Activated naive CD8-positive, alpha-beta T cell treated with anti-CD3 and anti-CD28 coated beads, Interleukin-2, amount 50 U/mL, for 16 hours (primary cell): ENCODE data around the gene DPP7.
"Not testable (repeated sequence)": the region's sequence is repeated elsewhere in the genome, so short reads cannot be mapped to it uniquely, and the experiment has no call there.

ENCODE experiments used
- DNase-seq: peaks from one replicate; pipeline ENCODE4 v3.0.0-alpha.2; 2020; ENCODE audit warnings: low read depth, low spot score

The DPP7 gene

DNA sequence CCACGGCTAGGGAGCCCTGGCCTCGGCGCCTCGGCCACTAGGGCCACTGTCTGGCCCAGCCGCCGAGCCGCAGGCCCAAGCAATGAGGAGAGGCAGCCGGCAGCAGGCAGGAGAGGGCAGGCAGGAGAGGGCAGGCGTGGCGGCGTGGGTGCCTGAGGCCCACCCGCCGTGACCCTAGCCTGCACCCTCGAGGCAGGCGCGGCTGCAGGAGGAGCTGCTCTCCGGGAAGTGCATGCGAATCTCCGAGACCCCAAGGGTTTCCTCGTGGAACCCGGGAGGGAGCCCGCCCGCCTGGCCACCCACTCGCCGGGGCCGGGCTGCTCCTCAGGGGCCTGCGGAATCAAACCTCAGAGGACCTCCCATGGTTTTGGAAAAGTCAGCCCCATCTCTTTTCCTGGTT lies 33.7 kb upstream of the DPP7 start:
- no peak for DNase-seq

DNA sequence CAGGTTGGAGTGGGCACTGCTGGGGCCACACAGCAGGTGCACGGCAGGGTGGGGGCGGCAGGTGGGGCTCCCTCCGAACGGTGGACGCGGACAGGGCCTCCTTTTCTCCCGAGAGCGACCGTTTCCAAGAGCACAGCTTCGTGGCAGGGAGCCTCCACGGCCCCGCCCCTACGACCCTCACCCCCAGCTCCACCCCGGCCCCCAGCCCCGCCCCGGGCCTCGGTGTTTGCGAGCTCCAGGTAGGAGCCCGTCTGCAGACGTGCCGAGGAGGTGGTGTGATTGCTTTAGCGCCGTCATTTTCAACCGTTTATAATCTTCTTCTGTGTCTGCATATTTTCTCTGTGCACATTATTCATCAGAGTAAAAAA lies 33.2 kb upstream of the DPP7 start:
- no peak for DNase-seq

DNA sequence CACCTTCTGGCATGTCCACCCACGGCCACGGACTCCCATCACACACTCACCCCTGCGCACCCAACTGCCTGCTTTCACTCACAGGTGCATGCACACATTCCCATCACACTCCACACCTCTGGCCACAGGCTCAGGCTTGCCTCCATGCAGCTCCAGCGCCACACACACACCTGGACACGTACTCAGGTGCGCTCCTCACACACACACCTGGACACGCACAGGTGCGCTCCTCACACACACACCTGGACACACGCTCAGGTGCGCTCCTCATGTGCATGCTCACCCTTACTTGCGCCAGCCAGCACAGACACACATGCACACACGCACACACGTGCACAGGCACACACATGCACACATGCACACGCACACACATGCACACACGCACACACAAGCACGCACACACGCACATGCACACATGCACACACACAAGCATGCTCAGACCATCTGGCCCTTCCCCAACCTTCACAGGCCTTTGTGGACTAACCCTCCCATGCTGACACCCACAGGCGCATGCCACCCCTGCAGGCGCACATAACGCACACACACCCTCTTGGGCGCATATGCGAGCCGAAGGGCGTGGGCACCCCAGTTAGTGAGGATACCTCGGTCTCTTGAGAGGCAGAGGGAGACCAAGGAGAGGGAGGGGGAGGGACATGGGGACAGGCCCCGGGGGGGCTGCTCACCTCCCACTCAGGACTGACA lies 32.7 kb upstream of the DPP7 start:
- no peak for DNase-seq

DNA sequence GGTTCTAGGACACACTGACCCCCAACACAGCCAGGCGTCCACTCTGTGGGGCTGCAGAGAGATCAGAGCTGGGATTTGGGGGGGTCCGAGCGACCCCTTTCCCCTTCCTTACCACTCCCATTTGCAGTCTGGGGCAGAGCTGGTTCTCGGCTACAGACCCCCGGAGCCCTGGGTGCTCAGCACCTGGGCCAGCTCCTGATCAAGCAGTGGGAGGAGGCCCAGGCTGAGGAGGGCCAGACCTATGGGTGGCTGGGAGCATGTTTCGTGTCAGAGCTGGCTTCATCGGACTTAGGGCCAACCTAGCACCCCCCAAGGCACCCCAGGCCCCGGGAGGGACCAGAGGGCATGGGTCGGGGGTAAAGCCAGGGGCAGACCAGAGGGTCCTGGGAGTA lies 32.0 kb upstream of the DPP7 start:
- DNase-seq = no peak

DNA sequence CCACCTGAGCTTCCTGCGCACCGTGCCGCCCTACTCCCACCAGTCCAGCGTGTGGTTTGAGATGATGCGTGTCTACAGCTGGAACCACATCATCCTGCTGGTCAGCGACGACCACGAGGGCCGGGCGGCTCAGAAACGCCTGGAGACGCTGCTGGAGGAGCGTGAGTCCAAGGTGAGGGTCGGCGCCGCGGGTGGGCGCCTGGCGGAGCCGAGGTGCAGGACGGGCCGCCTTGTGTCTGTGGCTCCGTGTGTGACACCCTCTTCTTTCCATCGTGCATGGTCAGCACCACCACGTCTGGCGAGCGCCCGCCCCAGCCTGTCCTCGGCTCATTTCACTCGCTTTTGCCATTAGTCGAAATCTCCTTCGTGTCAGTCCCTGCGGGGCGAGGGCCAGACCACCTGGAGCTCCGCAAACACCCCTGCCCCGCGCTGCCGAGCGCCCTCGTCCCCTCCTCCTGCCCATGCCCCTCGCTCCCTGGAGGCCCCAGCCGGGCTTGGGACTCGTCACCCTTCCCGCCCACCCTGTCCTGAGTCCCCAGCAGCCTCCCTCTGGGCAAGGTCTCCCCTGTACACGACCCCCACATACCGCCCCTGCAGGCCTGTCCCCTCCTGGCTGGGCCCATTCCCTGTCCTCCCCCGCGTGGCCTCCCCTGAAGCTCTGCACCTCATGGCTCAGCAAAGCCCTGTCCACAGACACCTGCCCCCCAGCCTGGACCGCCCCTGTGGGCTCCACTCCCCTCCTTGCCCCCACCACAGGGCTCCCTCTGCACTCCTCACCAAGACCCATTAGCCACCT lies 31.4 kb upstream of the DPP7 start:
- no peak for DNase-seq

DNA sequence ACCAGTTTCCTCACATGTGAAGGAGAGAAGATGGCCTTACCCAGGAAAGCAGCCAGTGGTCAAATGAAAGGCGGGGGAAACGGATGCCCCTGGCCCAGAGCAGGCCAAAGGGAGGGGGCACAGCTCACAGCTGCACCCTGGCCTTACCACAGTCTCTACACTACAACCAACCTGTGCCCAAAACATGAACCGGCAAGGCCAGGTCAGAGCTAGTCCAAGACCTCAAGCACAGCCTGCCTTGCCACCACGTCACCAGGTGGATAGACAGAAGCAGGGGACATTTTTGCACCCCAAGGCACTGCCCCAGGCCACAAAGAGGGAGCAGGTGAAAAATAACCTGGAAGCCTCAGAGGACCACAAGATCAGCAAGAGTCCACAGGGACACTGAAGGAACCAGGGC lies 28.9 kb upstream of the DPP7 start:
- no peak for DNase-seq

DNA sequence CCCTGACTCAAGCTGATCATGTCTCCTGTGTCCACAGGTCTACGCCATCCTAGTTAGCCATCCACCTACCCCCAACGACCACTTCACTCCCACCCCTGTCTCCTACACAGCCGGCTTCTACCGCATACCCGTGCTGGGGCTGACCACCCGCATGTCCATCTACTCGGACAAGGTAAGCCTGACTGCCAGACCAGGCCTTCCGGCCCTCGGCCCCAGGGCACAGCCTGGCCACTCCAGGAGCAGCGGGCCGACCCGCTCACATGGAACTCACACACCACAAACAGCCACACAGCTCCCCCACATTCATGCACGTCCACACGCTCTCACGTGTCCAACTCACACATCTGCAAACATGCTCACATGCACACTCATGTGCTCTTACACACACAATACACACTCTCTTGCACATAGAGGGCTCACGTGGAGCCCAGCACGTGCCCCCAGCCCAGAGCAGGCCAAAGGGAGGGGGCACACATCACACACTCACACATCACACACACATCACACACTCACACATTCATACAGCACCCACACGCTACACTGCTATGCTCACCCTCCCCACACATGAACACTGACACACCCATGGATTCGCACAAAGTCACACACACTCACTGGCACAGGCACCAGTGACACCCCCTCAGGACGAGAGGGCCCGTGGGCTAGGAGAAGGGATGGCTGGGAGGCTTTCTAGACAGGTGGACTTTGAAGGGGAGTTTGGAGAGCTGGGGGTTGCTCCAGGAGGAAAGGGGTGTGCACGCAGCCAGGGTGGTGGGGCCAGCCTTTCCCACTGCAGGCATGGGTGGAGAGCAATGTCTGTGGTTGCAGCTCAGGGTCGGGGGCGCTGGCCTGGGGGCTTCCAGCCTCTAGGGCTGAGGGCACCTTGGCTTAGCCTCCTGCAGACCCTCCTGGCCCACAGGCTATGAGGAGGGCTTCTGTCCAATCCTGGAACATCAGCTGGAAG lies 27.7 kb upstream of the DPP7 start:
- no peak for DNase-seq

DNA sequence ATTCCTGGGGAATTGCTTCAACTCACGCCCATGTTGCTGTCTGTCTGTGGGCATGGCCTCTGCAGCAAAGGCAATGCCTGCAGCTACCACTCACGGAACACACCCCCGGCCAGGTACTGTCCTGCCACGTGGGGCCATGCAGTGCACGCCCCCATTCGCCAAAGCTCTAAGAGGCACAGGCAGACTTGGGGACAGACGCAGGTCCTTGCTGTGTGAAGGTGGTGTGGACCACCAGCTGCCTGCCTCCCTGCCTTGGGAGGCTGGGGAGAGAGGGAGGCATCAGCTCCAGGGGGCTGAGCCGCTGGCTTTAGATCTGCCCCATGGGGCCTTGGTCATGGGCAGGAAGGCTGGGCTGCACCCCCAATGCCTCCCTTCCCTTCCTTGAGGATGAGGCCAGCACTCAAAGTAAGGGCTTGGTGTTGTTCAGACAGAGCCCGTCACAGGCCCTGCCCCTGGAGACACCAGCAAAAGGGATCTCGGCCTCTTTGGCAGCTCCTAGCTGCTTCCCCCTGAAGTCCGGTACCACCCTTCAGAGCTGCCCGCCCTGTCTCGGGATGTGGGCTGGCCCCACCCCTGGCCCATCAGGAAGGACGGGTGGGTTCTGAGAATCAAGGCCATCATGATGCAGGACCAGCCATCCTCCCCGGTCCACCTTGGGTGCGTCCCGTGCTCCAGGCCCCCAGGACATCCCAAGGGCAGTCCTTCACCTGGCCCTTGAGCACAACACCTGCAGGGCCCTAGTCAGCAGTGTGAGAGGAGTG lies 26.7 kb upstream of the DPP7 start:
- DNase-seq = no peak

DNA sequence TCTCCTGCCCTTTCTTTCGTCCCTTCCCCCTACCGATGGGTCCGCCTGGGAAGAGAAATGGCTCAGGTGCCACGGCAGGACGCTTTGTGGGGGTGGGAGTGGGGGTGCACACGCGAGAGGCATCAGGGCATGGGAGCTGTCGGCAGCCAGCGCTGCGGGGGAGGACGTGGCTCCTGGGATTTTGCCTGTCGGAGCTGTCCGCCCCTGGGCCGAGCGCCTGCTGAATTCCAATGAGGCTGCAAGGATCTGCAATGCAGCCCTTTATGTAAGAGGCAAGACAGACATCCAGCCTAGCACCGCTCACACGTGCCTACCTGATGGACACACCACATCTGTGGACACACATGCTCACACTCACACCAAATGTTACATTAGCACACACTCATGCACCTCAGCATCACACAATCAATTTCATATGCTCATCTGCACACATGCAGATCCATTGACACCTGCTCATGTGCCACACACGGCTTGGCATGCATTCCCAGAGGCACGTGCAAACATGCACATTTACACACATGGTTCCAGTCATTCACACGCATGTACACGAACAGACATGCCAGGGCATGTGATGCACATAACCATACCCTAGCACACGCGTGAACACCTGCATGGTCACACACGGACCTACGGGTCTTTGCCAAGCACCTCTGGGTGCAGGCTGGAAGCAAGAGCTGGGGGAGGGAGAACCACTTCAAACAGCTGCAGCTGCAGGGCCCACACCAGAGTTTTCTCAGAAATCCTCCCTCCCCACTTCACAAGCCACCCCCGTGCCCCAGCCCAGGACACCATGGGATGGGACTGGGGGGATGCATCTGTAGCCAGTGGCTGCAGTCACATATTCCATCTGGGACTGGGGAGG lies 25.8 kb upstream of the DPP7 start:
- DNase-seq = no peak

DNA sequence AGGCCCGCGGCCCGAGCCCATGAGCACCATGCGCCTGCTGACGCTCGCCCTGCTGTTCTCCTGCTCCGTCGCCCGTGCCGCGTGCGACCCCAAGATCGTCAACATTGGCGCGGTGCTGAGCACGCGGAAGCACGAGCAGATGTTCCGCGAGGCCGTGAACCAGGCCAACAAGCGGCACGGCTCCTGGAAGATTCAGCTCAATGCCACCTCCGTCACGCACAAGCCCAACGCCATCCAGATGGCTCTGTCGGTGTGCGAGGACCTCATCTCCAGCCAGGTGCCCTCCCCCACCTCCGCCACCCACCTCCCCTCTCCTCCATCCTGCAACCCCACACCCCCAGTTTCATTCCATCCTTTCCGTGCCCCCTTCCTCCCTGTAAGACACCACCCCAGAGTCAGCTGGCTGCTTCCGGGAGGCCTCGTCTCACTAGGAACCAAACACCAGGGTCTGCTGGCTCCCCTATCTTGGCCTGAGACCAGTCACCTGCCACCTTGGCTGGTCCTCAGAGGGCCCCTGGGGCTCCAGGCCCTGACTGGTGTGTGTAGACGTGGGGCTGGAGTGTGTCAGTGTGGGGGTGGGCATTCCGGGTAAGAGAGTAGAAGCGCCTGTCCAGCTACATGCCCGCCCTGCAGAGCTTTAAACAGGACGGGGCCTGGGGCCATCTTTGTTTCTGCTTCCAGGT lies 25.1 kb upstream of the DPP7 start:
- DNase-seq = no peak

DNA sequence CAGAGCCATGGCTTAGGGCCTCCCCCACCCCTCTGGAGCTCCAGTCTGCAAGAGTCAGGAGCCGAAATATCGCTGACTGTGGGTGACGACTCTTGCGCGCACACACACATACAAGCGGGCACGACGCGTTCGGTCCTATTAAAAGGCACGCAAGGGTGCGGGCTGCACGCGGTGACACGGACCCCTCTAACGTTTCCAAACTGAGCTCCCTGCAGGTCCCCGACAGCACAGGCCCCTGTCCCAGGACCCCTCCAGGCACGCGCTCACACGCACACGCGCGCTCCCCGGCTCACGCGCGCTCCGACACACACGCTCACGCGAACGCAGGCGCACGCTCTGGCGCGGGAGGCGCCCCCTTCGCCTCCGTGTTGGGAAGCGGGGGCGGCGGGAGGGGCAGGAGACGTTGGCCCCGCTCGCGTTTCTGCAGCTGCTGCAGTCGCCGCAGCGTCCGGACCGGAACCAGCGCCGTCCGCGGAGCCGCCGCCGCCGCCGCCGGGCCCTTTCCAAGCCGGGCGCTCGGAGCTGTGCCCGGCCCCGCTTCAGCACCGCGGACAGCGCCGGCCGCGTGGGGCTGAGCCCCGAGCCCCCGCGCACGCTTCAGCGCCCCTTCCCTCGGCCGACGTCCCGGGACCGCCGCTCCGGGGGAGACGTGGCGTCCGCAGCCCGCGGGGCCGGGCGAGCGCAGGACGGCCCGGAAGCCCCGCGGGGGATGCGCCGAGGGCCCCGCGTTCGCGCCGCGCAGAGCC lies 24.4 kb upstream of the DPP7 start, which contains the start of gene GRIN1:
TSS of gene GRIN1 (plus strand) at position 433 of the 746 bp plus-strand sequence. CDS start 333 bp downstream, outside the sequence.
- no peak for DNase-seq

DNA sequence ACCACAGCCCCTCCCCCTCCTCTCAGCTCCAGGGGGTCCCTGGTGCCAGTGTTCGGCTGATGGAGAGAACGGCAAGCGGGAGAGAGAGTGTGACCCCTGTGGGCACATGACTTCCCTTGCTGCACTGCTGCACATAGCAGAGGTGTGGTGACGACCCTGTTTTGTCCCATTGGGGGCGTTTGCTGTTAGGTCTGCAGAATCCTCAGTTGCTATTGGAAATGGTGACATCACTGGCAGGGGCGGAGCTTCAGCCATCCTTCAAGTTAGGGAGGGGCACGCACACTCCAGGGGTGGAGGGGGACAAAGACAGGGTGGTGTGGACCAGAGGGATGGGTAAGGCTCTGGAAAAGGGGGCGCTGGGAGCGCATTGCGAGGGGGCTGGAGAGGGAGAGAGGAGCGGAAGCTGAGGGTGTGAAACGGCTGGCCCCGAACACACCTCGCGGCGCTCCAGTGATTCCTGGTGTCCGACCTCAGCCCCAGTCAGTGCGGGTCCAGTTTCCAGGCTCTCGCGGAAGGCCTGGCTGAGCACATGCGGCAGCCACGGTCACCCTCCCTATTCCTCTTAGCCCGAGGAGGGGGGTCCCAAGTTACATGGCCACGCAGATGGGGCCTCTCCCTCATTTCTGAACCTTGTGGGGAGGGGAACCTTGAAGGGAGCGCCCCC lies 23.7 kb upstream of the DPP7 start:
- DNase-seq = no peak

DNA sequence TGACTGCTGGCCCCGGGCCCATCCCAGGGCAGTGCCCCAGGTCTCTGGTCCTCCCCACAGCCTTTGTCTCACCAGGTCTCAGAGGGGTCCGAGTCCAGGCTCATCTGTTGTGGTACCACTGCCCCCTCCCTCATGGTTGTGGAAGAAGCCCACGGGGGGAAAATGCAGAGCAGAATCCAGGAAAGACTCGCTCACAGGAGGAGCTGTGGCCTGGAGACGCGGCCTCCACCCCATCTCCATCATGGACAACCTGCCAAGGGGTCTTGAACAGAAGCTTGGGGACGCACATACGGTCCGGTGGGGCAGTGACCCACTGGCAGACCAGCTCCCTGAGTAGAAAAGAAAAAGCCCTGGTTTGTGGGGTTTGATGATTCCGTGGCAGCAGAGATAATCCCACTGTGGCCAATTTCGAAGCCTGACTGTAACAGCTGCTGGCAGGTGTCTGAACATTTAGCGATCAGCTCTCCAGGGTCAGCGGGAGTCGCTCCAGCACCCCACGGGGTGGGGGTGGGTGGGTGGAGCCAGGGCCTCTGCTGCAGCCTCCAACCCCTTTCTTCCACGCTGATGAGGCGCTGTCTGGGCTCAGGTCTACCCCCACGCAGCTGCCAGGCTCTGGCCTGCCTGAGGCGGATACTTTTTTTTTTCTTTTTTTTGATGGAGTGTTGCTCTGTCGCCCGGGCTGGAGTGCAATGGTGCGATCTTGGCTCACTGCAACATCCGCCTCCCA lies 22.5 kb upstream of the DPP7 start:
- no peak for DNase-seq

DNA sequence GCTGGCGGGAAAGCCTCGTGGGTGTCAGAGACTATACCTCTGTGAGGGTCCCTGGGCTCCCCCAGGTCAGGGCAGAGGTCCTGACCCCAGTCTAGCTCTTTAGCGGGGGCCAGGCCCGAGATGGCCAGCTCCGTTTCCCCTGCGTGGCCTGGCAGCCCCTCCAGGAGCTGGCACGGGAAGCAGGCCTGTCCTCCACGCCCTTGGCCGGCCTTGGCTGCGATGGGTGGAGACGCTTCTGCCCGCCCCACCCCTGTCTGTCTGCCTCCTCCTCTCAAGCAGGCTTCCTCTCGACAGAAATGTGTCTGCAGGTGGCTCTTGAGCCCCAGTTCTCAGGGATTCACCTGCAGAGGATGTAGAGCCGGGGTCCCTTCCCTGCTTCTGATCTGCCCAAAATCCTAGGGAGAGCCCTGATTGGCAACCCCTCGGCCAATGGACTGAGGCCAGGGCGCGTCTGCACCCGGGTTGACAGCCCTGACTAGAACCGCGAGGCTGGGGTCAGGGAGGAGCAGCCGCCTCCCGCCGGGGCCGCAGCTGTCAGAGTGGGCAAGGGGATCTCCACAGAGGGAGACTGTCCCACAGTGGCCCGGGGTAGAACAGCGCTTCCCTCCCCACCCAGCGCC lies 21.8 kb upstream of the DPP7 start:
- no peak for DNase-seq

DNA sequence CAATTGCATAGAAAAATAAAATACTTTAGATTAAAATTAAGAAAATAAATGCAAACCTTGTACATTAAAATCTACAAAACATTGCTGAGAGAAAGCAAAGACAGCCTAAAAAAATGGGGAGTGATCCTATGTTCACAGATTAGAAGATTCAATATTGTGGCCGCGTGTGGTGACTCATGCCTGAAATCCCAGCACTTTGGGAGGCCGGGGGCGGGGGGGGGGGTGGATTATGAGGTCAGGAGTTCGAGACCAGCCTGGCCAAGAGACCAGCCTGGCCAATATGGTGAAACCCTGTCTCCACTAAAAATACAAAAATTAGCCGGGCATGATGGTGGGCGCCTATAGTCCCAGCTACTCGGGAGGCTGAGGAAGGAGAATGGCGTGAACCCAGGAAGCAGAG lies 20.6 kb upstream of the DPP7 start:
- not testable (repeated sequence) for DNase-seq

DNA sequence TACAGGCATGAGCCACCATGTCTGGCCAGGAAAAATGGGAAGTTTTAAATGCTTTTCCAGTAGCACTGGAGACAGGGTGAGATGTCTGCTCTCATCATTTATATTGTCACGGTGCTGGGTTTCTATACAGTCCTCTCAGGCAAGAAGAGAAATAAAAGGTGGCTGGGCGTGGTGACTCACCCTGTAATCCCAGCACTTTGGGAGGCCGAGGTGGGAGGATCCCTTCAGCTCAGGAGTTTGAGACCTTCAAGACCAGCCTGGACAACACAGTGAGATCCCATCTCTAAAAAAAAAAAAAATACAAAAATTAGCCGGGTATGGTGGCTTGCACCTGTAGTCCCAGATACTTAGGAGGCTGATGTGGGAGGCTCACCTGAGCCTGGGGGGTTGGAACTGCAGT lies 19.7 kb upstream of the DPP7 start:
- DNase-seq = no peak

DNA sequence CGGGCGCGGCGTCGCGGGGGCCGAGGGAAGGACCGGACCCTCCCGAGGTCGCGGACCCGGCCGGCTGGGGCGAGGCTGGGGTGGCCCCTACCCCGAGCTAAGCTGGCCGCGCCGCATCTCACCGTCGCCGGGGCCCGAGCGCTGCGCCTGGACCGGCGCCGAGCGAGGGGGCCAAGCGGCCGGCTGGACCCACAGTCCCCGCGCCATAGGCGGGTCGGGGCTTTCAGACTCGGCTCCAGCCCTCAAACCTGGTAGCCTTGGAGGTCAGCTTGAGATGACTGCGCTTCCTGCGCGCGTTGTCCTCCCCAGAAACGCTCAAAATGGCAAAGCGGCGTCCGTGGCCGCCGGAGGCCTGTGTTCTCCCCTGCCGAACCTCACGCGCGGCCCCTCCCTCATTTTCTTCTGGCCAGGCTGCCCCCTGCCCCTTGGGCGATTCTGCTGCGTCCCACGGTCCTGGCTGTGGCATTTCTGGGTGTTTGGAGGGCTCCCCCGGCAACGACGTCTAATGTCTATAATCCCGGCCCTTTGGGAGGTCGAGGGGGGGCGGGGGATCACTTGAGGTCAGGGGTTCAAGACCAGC lies 15.7 kb upstream of the DPP7 start:
- DNase-seq = no peak
